ENCODE data around the gene REXO5. TPM values are rescaled to one million over a fixed set of nuclear protein-coding genes. Genes with fewer than 3 reads are reported as not detected.

Gene REXO5
- 1 to 10 TPM; 2.9 to 4.8 TPM for total RNA-seq
- polyA plus RNA-seq (ENCODE audit: insufficient read length in 6 of 6) = 10 to 100 TPM in 5 of 6 donors, 1 to 10 TPM in 1; 9.0 to 16.3 (median 12.7) TPM
- long read RNA-seq, donor 1, partial matches to known transcripts = 0 of 1 reads
- long read RNA-seq, donor 1, other reads (novel, unspliced or antisense) = 0 of 1 reads
- long read RNA-seq, donor 2 = 0 reads
- long read RNA-seq, donor 3 = 0 reads
- long read RNA-seq, donor 4, partial matches to known transcripts = 0 of 2 reads
- long read RNA-seq, donor 4, other reads (novel, unspliced or antisense) = 2 of 2 reads
- long read RNA-seq, donor 5 = 0 reads
- long read RNA-seq, donor 6, partial matches to known transcripts = 0 of 1 reads
- long read RNA-seq, donor 6, other reads (novel, unspliced or antisense) = 0 of 1 reads
- long read RNA-seq, donor 7 = 0 reads
- long read RNA-seq, donor 8 = 0 reads
- long read RNA-seq, donor 9 = 0 reads
- long read RNA-seq, donor 10, partial matches to known transcripts = 0 of 1 reads
- long read RNA-seq, donor 10, other reads (novel, unspliced or antisense) = 1 of 1 reads
- long read RNA-seq, donor 11 = 0 reads
- long read RNA-seq, donor 12 = 0 reads

DNA sequence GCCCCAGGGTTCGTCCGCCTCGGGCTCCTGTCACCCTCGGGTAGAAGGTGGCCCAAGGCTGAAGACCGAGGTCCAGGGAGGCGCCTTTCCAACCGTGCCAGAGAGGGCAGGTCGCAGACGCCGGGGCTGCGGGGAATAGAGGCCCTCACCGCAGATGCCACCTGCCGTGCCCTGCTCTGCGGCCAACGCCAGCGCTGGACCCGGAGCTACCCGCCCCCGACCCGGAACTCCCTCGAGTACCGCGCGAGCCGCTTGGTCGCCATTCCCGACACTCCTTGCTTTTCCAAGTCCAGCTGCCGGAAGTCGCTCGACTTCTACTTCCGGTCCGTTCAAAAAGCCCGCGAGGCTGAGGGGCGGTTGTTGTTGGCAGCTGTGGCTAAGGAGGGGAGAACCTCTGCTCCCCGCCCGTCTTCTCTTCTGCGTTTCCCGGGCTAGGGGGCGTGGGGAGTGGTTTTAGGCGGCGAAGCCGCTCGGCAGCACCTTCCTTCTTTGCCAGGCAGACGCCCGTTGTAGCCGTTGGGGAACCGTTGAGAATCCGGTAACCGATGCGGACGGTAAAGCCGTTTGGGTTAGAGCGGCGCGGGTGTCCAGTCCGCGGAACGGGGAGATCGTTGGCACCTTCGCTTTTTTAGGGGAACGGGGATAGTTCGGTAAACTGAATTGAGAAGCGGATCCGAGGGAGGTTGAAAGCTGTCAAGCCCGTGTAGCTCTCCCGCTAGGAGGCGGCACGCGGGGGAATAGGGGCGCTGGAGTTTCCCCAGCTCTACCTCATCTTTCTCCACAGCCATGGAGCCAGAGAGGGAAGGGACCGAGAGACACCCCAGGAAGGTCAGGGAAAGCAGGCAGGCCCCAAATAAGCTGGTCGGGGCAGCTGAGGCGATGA is at the start of gene REXO5, which contains the start of gene ERI2:
Gene REXO5 (plus strand): TSS at position 360 of the 883 bp plus-strand sequence. CDS start 427 bp downstream, at position 787.
Gene ERI2 (minus strand): TSS at position 305 of the 883 bp plus-strand sequence. CDS start 42 bp downstream, at position 263.
- no peaks in the 10 kb centered on the region for H3K9me3 ChIP-seq

GRCh38 chr16:20760346-20760745 is 46.0 kb upstream of the REXO5 start:
- Histone ChIP-seq H3K4me1 (peaks cover 0 to 3% of the 10 kb centered on the region in 2 donors), H3K27ac (no peak overlapping the region), H3K9me3 (no peaks in the 10 kb centered on the region), H3K4me3 (no peak overlapping the region), H3K36me3 (no peaks in the 10 kb centered on the region), H3K27me3 (no peaks in the 10 kb centered on the region)
- no peak for ATAC-seq
- TF ChIP-seq CTCF (IDR thresholded peaks at IDR 0.05) = no peak
- no peak for DNase-seq
- intact Hi-C loops (cut with DNase I) = no loop called here

More for the DNA sequence above, at the start of gene REXO5, which contains the start of gene ERI2:
- peaks cover 0 to 5% of the 10 kb centered on the region in 2 donors for H3K36me3 ChIP-seq
- TF ChIP-seq CTCF (IDR thresholded peaks at IDR 0.05) = peak; percentile 10 to 36
- H3K4me1 ChIP-seq = peaks cover 0 to 24% of the 10 kb centered on the region in 2 donors
- H3K27me3 ChIP-seq = no peaks in the 10 kb centered on the region
- intact Hi-C loops (cut with DNase I) = no loop called here
- ATAC-seq (peak; percentile 94), DNase-seq (peak; percentile 91 to 96 (median 94))
- peak within 1 kb of the TSS; percentile 91 to 94 for H3K27ac ChIP-seq
- H3K4me3 ChIP-seq = peak within 1 kb of the TSS; percentile 80 to 84

GRCh38 chr16:20761175-20761574 is 45.2 kb upstream of the REXO5 start:
- Histone ChIP-seq H3K4me1 (peaks cover 0 to 3% of the 10 kb centered on the region in 2 donors), H3K9me3 (no peaks in the 10 kb centered on the region), H3K27me3 (no peaks in the 10 kb centered on the region), H3K36me3 (no peaks in the 10 kb centered on the region), H3K4me3 (no peak overlapping the region), H3K27ac (no peak overlapping the region)
- no peak for DNase-seq
- intact Hi-C loops (cut with DNase I) = no loop called here
- no peak for ATAC-seq
- TF ChIP-seq CTCF (IDR thresholded peaks at IDR 0.05) = no peak

DNA sequence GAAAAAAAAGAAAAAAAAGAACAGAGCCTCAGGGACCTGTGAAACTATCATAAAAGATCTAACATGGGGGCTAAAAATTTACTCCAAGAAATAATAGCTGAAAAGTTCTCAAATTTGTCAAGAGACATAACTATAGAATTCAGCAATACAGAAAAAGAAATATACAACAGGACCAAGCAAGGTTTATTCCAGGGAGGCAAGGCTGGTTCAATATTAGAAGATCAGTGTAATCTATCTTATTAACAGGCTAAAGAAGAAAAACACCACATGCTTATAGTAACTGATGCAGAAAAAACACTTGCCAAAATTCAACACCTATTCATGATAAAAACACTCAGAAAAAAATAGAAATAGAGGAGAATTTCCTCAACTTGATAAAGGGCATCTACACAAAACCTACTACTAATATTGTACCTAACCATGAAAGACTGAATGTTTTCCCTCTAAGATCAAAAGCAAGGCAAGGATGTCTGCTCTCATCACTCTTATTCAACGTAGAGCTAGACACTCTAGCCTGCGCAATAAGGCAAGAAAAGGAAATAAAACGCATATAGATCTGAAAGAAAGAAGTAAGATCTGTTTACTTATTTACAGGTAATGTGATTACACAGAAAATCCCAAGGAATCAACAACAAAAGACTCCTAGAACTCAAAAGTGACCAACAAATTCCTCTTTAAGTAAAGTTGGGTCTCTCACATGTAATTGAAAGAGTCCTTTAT is 43.8 kb upstream of the REXO5 start:
- Histone ChIP-seq H3K27ac (peak overlapping the region; percentile 81 to 88), H3K4me1 (peaks cover 0 to 3% of the 10 kb centered on the region in 2 donors), H3K9me3 (no peaks in the 10 kb centered on the region), H3K36me3 (no peaks in the 10 kb centered on the region), H3K27me3 (no peaks in the 10 kb centered on the region), H3K4me3 (no peak overlapping the region)
- intact Hi-C loops (cut with DNase I) = no loop called here
- ATAC-seq (no peak), DNase-seq (no peak)
- TF ChIP-seq CTCF (IDR thresholded peaks at IDR 0.05) = no peak

Measured in left lung (tissue), 14 donors.